ENCODE data around the gene HSPB1. TPM values are rescaled to one million over a fixed set of nuclear protein-coding genes. Genes with fewer than 3 reads are reported as not detected.
"Not testable (repeated sequence)": the region's sequence is repeated elsewhere in the genome, so short reads cannot be mapped to it uniquely, and the experiment has no call there.

The HSPB1 gene
- total RNA-seq, 3 donors from 2014 or later: 210 to 264 (median 211) TPM

DNA sequence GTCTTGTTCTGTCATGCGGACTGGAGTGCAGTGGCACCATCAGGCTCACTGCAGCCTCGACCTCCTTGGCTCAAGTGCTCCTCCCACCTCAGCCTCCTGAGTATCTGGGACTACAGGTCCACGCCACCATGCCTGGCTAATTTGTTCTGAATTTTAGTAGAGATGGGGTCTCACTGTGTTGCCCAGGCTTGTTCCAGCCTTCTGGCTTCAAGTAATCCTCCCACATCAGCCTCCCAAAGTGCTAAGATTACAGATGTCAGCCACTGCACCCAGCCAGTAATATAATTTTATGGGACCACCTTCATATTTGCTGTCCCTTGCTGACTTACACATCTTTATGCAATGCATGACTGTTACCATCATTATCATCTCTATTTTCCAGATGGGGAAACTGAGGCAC, 1.5 kb upstream of the HSPB1 start:
- Histone ChIP-seq H3K4me3 (no peak overlapping the region), H3K27me3 (no peaks in the 10 kb centered on the region), H3K36me3 (no peaks in the 10 kb centered on the region), H3K4me1 (peaks cover 7 to 19% of the 10 kb centered on the region in 2 donors), H3K27ac (peak overlapping the region; percentile 3 to 77), H3K9me3 (no peaks in the 10 kb centered on the region)
- TF ChIP-seq, protein P1, sequence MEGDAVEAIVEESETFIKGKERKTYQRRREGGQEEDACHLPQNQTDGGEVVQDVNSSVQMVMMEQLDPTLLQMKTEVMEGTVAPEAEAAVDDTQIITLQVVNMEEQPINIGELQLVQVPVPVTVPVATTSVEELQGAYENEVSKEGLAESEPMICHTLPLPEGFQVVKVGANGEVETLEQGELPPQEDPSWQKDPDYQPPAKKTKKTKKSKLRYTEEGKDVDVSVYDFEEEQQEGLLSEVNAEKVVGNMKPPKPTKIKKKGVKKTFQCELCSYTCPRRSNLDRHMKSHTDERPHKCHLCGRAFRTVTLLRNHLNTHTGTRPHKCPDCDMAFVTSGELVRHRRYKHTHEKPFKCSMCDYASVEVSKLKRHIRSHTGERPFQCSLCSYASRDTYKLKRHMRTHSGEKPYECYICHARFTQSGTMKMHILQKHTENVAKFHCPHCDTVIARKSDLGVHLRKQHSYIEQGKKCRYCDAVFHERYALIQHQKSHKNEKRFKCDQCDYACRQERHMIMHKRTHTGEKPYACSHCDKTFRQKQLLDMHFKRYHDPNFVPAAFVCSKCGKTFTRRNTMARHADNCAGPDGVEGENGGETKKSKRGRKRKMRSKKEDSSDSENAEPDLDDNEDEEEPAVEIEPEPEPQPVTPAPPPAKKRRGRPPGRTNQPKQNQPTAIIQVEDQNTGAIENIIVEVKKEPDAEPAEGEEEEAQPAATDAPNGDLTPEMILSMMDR (IDR thresholded peaks at IDR 0.05): no peak
- TF ChIP-seq POLR2AphosphoS5 (IDR thresholded peaks at IDR 0.05): no peak
- TF ChIP-seq POLR2A (IDR thresholded peaks at IDR 0.05): no peak
- intact Hi-C loops (cut with DNase I; ENCODE audit: low total_unique reads): no loop called here
- no peak for DNase-seq (ENCODE audit: low spot score in 2 of 2)

DNA sequence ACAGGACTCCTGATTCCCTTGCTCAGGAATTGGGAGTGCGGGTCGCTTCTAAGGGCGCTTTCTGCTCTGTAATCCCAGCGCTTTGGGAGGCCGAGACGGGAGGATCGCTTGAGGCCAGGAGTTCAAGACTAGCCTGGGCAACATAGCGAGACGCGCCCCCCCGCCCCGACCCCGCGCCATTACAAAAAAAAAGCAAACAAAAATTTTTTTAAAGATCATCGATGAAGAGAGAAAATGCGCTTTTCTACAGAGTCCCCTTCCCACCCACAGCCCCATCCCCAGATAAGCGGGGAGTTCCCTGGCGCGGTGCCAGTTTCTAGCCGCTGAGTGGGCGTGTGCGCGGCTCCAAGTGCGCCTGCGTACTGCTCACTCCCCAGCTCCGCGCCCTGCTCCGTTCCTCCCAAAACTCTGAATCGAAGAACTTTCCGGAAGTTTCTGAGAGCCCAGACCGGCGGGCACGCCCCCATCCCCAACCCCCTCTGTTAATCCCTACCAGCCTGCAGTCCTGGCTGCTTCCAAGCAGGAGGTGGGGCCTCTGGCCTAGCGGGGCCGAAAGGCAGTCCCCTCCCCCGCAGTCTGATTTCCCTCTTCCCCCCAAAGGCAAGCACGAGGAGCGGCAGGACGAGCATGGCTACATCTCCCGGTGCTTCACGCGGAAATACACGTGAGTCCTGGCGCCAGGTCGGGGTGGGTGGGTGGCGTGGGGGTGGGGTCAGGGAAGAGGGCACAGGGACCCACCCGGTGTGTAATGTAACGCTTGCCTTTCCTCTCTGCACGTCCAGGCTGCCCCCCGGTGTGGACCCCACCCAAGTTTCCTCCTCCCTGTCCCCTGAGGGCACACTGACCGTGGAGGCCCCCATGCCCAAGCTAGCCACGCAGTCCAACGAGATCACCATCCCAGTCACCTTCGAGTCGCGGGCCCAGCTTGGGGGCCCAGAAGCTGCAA, 1.0 kb downstream of the HSPB1 start:
- Histone ChIP-seq H3K9me3 (no peaks in the 10 kb centered on the region), H3K36me3 (no peaks in the 10 kb centered on the region), H3K4me1 (peaks cover 7 to 19% of the 10 kb centered on the region in 2 donors), H3K4me3 (peak overlapping the region; percentile 67 to 90 (median 72)), H3K27me3 (no peaks in the 10 kb centered on the region), H3K27ac (peak overlapping the region; percentile 91 to 97)
- intact Hi-C loops (cut with DNase I; ENCODE audit: low total_unique reads): no loop called here
- peak in 2 of 3 donors; percentile 38 to 47 for TF ChIP-seq POLR2AphosphoS5 (IDR thresholded peaks at IDR 0.05)
- TF ChIP-seq, protein P1 (IDR thresholded peaks at IDR 0.05): no peak
- TF ChIP-seq POLR2A (IDR thresholded peaks at IDR 0.05): peak; percentile 16
- DNase-seq (ENCODE audit: low spot score in 2 of 2): peak; percentile 71 to 87

- DNase-seq (ENCODE audit: low spot score in 2 of 2): peak; percentile 93 to 96
These were observed 2.5 kb downstream of the HSPB1 start for GRCh38 chr7:76304888-76305375.

GRCh38 chr7:76308874-76309273, 6.4 kb downstream of the HSPB1 start:
- H3K9me3 ChIP-seq; H3K27ac ChIP-seq; intact Hi-C loops (cut with DNase I; ENCODE audit: low total_unique reads); H3K4me3 ChIP-seq; H3K27me3 ChIP-seq; DNase-seq (ENCODE audit: low spot score in 2 of 2); H3K36me3 ChIP-seq: not testable (repeated sequence)
- peaks cover 7 to 16% of the 10 kb centered on the region in 2 donors for H3K4me1 ChIP-seq

More at GRCh38 chr7:76304888-76305375, 2.5 kb downstream of the HSPB1 start:
- TF ChIP-seq POLR2AphosphoS5 (IDR thresholded peaks at IDR 0.05) (peak; percentile 47 to 89 (median 85)), POLR2A (IDR thresholded peaks at IDR 0.05) (no peak)
- TF ChIP-seq, protein P1 (IDR thresholded peaks at IDR 0.05): no peak
- Histone ChIP-seq H3K36me3 (no peaks in the 10 kb centered on the region), H3K27me3 (no peaks in the 10 kb centered on the region), H3K4me3 (peak overlapping the region in 1 of 3 donors; percentile 7), H3K4me1 (peaks cover 7 to 19% of the 10 kb centered on the region in 2 donors), H3K9me3 (no peaks in the 10 kb centered on the region), H3K27ac (peak overlapping the region; percentile 91 to 97)
- intact Hi-C loops (cut with DNase I; ENCODE audit: low total_unique reads): no loop called here

- intact Hi-C loops (cut with DNase I; ENCODE audit: low total_unique reads): loop anchor here (10.0 kb wide), 1 partner anchor 135 kb away; no protein-coding TSS in a partner anchor
- H3K9me3 ChIP-seq; H3K4me3 ChIP-seq; H3K36me3 ChIP-seq; H3K27me3 ChIP-seq; H3K27ac ChIP-seq; DNase-seq (ENCODE audit: low spot score in 2 of 2): not testable (repeated sequence)
- H3K4me1 ChIP-seq: peaks cover 4 to 13% of the 10 kb centered on the region in 2 donors
These were observed 7.0 kb downstream of the HSPB1 start for GRCh38 chr7:76309341-76310101.

Data from breast epithelium (tissue), 4 donors.